ENCODE data around the gene CADM1. TPM values are rescaled to one million over a fixed set of nuclear protein-coding genes. Genes with fewer than 3 reads are reported as not detected.

The CADM1 gene
- total and polyA plus RNA-seq, 10 of the 15 experiments (the other 5 are each of a cell fraction or from before 2014, with no cell fraction given): 0.03 to 0.48 (median 0.15) TPM; not detected in 3

- H3K9me3 ChIP-seq (replicated peaks; ENCODE audit: control insufficient read depth, insufficient read depth, low read length): no peaks in the 10 kb centered on the region
- no peak overlapping the region for H3K9ac ChIP-seq (ENCODE audit: control insufficient read depth, insufficient read depth, low read length)
- no peak for TF ChIP-seq CREB1 (IDR thresholded peaks at IDR 0.05; ENCODE audit: low read depth)
- no peak for TF ChIP-seq TAF1 (IDR thresholded peaks at IDR 0.05; ENCODE audit: borderline replicate concordance, low read depth, low read length)
- TF ChIP-seq SP1 (IDR thresholded peaks at IDR 0.05; ENCODE audit: low read depth, low read length): no peak
- TF ChIP-seq SREBF1 (IDR thresholded peaks at IDR 0.05; ENCODE audit: low read length): no peak
- TF ChIP-seq RAD21 (IDR thresholded peaks at IDR 0.05; ENCODE audit: insufficient read depth, low read depth, low read length): no peak
- TF ChIP-seq MEF2A (IDR thresholded peaks at IDR 0.05; ENCODE audit: insufficient read depth, low read depth, low read length): no peak
- TF ChIP-seq ZNF274 (IDR thresholded peaks at IDR 0.05; ENCODE audit: insufficient read depth, insufficient read length): no peak
- no peak for TF ChIP-seq SUPT20H (IDR thresholded peaks at IDR 0.05; ENCODE audit: borderline replicate concordance, control insufficient read depth, low read depth, low read length)
- no peak for TF ChIP-seq RFX5 (IDR thresholded peaks at IDR 0.05; ENCODE audit: low read depth, low read length)
- TF ChIP-seq ZNF217 (IDR thresholded peaks at IDR 0.05): no peak
- no peak for TF ChIP-seq FOS (IDR thresholded peaks at IDR 0.05; ENCODE audit: borderline replicate concordance, extremely low read depth, insufficient read length)
- no peak for TF ChIP-seq TCF3 (IDR thresholded peaks at IDR 0.05; ENCODE audit: borderline replicate concordance, insufficient read depth, low read depth, low read length)
- no peak for TF ChIP-seq ZNF384 (IDR thresholded peaks at IDR 0.05; ENCODE audit: borderline replicate concordance, low read depth, low read length)
- TF ChIP-seq NBN (IDR thresholded peaks at IDR 0.05): no peak
- TF ChIP-seq KLF5 (IDR thresholded peaks at IDR 0.05; ENCODE audit: partially characterized antibody): no peak
- TF ChIP-seq TCF12 (IDR thresholded peaks at IDR 0.05; ENCODE audit: low read depth, low read length): no peak
- intact Hi-C loops (cut with micrococcal nuclease; ENCODE audit: unreplicated experiment) (no loop called here), in situ Hi-C loops (cut with MboI) (no loop called here)
- FAIRE-seq (no peak), DNase-seq (ENCODE audit: low read depth, low spot score) (no peak), ATAC-seq (no peak)
- H3K79me2 ChIP-seq (ENCODE audit: control insufficient read depth, insufficient read depth, low read length): no peaks in the 10 kb centered on the region
- H2AFZ ChIP-seq (ENCODE audit: control insufficient read depth, low read depth, low read length): no peak overlapping the region
- ChIA-PET SMC1A (ENCODE audit: uncharacterized antibody, unreplicated experiment) (no interaction called here), RAD21 (ENCODE audit: unreplicated experiment) (no interaction called here), CTCF (no interaction called here), POLR2A (interaction anchor here (0.7 kb wide), 1 partner anchor 580 kb away, joined by 6 read pairs; no protein-coding TSS in a partner anchor)
- H3K4me3 ChIP-seq: no peak overlapping the region
- 22% methylated on average over 5 of the region's 5 CpGs for whole genome bisulfite sequencing (ENCODE audit: insufficient coverage, insufficient replicate concordance, low lambda C conversion rate, missing lambda C conversion rate)
- H3K27ac ChIP-seq (ENCODE audit: control insufficient read depth, insufficient read depth): no peak overlapping the region
- BruUV-seq (replicated peaks): no TSS peak
- H3K36me3 ChIP-seq (ENCODE audit: control insufficient read depth in 2 of 2, insufficient read depth in 2 of 2, low read length in 1 of 2): no peaks in the 10 kb centered on the region
- H3K4me2 ChIP-seq (ENCODE audit: control insufficient read depth, insufficient read depth): no peak overlapping the region
- H3K27me3 ChIP-seq (replicated peaks in 1 of 2; ENCODE audit: control insufficient read depth in 2 of 2, insufficient read depth in 2 of 2, low read length in 1 of 2): peaks cover 0 to 2% of the 10 kb centered on the region in 2 experiments; a peak in 1 of 4 replicates
- H3K4me1 ChIP-seq (ENCODE audit: control insufficient read depth, insufficient read depth, low read length): no peaks in the 10 kb centered on the region
- no peaks in the 10 kb centered on the region for H4K20me1 ChIP-seq (ENCODE audit: control insufficient read depth, insufficient read depth)
These were observed 96.7 kb downstream of the CADM1 start for GRCh38 chr11:115407496-115407895.
